Gastroesophageal sphincter (tissue), 3 donors: Measurements from ENCODE around the gene SEH1L.

Experiments used
- CTCF ChIP-seq, 4 experiments: fragments of 200-600 bp in 2 of 4; fragments of 450-650 bp in 2 of 4; sonication (generic) in 1 of 4; IDR thresholded peaks; one replicate each; pipeline ENCODE4 v1.5.1; 2017 to 2019; ENCODE audit warnings: antibody characterized with exemption in 4 of 4, mild to moderate bottlenecking in 2 of 4, moderate library complexity in 2 of 4
- POLR2AphosphoS5 ChIP-seq: sonication (generic); formaldehyde crosslinking; IDR thresholded peaks from one replicate; pipeline ENCODE4 v1.6.1; 2017; ENCODE audit warnings: antibody characterized with exemption

GRCh38 chr18:12995424-12995823 is 47.6 kb downstream of the SEH1L start:
- TF ChIP-seq POLR2AphosphoS5 (no peak), CTCF (IDR thresholded peaks at IDR 0.05) (no peak)
